HG03139 (cell line): ENCODE measurements around the gene FCGBP.
"Not testable (repeated sequence)": the region's sequence is repeated elsewhere in the genome, so short reads cannot be mapped to it uniquely, and the experiment has no call there.

Experiments used
- ATAC-seq: cut with Tn5 transposase; IDR thresholded peaks from one replicate; pipeline ENCODE4 v1.9.1; 2021; ENCODE audit not compliant: unreplicated experiment

The FCGBP gene

GRCh38 chr19:39934584-39935363 lies at the start of gene FCGBP:
Gene FCGBP, minus strand, starts transcription at chr19:39934634.
- no peak for ATAC-seq

GRCh38 chr19:39983695-39984300 lies 49.4 kb upstream of the FCGBP start:
- ATAC-seq = no peak

GRCh38 chr19:39982883-39983282 lies 48.4 kb upstream of the FCGBP start:
- ATAC-seq = no peak

DNA sequence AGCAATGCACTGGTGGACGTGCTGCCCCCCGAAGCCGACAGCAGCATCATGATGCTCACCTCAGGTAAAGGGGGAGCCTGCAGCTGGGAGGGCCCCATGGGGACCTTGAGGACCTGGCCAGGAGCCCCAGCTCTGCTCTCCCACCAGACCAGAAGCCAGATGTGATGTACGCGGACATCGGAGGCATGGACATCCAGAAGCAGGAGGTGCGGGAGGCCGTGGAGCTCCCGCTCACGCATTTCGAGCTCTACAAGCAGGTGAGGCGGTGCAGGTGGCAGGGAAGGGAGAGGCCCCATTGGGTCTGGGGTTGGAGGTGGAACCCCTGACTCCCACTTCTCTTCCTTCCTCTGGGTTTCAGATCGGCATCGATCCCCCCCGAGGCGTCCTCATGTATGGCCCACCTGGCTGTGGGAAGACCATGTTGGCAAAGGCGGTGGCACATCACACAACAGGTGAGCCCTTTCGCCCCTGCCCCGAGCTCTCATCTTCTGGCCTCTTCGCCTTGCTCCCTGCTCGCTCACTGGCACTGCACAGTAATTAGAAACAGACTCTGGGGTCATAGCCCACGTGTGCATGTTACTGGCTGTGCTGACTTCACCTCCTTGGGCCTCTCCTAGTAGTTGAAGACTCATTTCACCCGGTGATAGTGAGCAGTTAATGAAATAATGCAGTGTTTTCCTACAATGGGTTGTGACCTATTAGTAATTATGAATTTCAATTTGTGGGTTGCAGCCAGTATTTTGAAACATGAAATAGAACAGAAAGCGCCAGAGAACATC lies 40.1 kb upstream of the FCGBP start:
- ATAC-seq = no peak

GRCh38 chr19:39971380-39972035 lies 37.1 kb upstream of the FCGBP start:
- no peak for ATAC-seq

GRCh38 chr19:39970675-39971379 lies 36.4 kb upstream of the FCGBP start, which contains the start of gene PSMC4:
Gene PSMC4, plus strand, starts transcription at chr19:39971165. Its CDS starts 38 bp downstream, at chr19:39971203.
- peak; percentile 92 for ATAC-seq

GRCh38 chr19:39970425-39970674 lies 35.9 kb upstream of the FCGBP start:
- ATAC-seq = peak; percentile 13

- no peak for ATAC-seq
Observed at GRCh38 chr19:39969681-39970424, 35.4 kb upstream of the FCGBP start.

DNA sequence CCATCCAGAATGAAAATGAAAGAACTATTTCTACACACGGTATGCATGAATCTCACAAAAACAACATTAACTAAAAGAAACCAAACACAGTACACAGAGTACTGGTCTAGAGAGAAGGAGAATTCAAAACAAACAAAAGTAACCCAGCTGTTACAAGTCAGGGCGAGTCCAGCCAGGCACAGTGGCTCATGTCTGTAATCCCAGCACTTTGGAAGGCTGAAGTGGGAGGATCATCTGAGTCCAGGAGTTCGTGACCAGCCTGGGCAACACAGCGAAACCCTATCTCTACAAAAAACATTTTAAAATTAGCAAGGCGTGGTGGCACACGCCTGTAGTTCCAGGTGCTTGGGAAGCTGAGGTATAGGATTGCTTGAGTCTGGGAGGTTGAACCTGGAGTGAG lies 34.8 kb upstream of the FCGBP start:
- no peak for ATAC-seq

DNA sequence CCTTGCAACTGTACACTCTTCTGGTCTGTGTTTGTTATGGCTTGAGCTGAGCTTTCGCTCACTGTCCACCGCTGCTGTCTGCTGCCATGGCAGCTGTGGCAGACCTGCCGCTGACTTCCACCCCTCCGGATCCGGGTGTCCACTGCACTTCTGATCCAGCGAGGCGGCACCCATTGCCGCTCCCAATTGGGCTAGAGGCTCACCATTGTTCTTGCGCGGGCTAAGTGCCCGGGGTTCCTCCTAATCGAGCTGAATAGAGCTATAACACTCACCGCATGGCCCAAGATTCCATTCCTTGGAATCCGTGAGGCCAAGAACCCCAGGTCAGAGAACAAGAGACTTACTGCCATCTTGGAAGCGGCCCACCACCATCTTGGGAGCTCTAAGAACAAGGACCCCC lies 34.4 kb upstream of the FCGBP start:
- no peak for ATAC-seq

DNA sequence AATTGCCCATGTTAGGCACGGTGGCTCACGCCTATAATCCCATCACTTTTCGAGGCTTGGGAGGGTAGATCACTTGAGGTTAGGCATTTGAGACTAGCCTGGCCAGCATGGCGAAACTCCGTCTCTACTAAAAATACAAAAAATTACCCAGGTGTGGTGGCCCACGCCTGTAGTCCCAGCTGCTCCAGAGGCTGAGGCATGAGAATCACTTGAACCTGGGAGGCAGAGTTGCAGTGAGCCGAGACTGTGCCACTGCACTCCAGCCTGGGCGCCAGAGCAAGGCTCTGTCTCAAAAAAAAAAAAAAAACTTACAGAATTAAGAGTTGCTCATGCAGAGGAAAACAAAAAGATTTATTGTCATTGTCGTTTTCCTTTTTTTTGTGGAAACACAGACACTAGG lies 33.1 kb upstream of the FCGBP start:
- no peak for ATAC-seq

GRCh38 chr19:39966617-39967016 lies 32.2 kb upstream of the FCGBP start:
- ATAC-seq = no peak

- ATAC-seq = no peak
Observed at GRCh38 chr19:39963898-39964297, 29.5 kb upstream of the FCGBP start.

DNA sequence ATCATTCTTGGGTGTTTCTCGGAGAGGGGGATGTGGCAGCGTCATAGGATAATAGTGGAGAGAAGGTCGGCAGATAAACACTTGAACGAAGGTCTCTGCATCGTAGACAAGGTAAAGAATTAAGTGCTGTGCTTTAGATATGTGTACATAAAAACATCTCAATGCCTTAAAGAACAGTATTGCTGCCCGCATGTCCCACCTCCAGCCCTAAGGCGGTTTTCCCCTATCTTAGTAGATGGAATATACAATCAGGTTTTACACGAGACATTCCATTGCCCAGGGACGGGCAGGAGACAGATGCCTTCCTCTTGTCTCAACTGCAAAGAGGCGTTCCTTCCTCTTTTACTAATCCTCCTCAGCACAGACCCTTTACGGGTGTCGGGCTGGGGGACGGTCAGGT lies 25.0 kb upstream of the FCGBP start:
- not testable (repeated sequence) for ATAC-seq

GRCh38 chr19:39958942-39959341 lies 24.5 kb upstream of the FCGBP start:
- not testable (repeated sequence) for ATAC-seq

DNA sequence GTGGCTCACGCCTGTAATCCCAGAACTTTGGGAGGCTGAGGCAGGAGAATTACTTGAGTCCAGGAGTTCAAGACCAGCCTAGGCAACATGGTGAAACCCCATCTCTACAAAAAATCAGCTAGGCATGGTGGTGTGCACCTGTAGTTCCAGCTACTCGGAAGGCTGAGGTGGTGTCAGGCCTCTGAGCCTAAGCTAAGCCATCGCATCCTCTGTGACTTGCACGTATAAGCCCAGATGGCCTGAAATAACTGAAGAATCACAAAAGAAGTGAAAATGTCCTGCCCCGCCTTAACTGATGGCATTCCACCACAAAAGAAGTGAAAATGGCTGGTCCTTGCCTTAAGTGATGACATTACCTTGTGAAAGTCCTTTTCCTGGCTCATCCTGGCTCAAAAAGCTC lies 23.5 kb upstream of the FCGBP start:
- ATAC-seq = not testable (repeated sequence)

DNA sequence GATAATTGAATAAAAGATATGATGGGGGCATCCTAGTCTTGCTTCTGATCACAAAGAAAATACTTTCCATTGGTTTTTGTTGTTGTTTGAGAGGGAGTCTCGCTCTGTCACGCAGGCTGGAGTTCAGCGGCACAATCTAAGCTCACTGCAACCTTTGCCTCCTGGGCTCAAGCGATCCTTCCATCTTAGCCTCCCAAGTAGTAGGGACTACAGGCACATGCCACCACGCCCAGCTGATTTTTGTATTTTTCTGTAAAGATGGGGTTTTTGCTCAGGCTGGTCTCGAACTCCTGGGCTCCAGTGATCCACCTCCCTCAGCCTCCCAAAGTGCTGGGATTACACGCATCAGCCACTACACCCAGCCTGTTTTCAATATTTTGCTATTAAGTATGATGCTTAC lies 19.5 kb upstream of the FCGBP start:
- no peak for ATAC-seq

DNA sequence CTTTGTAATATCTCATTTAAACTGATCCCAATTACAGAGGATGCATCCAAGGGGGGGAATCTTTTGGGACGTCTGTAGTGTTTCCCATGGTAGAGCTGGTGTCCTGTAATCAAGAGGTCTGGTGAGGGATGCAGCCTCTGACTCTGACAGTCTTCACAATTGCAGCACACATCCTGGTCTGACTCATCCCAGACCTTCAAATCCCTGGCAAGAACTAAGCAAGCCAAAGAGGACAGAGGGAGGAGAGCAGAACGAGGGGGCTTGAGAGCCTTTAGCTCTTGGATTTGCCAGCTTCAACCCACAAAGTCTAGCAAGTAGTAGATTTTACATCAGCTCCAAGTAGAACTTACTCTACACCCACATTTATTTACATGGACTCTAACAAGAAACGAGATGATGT lies 17.3 kb upstream of the FCGBP start:
- ATAC-seq = no peak

DNA sequence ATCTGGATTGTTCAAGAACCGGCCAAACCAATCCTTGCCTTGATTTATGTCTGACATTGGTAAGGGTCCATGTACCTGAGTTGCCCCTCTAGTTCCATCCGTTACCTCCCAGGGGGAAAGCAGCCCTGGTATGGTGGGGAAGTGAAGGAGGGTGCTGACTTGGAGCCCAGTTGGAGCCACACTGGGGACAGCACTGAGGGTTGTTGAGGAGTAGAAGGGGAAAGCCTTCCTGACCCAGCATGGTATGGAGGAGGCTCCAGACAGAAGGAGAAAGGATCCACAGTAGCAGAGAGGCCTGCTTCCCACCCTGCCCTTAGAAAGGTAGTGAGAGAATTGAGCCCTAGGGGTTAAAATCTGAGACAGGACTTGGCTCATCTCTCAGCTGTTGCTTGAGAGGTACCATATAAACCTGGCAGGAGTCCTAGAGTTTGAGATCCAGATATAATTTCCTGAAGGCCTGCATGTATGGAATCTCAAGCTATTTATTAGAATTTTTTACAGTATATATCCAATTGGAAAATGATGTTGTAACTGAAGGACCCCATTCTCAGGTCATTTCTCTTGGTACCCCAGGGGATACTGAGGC lies 16.7 kb upstream of the FCGBP start:
- ATAC-seq = no peak
